B cell (primary cell): Measurements from ENCODE around the gene RUFY1. TPM values are rescaled to one million over a fixed set of nuclear protein-coding genes. Genes with fewer than 3 reads are reported as not detected.

Experiments used
- ATAC-seq: fragments of 200-7000 bp; cut with Tn5 transposase; one replicate; pipeline ENCODE4 v1.10.0; 2021; ENCODE audit warnings: low read depth, mild to moderate bottlenecking, moderate number of reproducible peaks, moderate library complexity
- CTCF ChIA-PET: fragments of 350-600 bp; sonication (Branson Sonifier 250); formaldehyde crosslinking; loops from one replicate; lab custom pipeline; 2021; ENCODE audit warnings: antibody characterized with exemption, inconsistent platforms; lab: Charles Lee
- POLR2A ChIA-PET: fragments of 350-600 bp; sonication (Branson Sonifier 250); formaldehyde crosslinking; loops from one replicate; lab custom pipeline; 2021; ENCODE audit warnings: antibody characterized with exemption; lab: Charles Lee
- DNase-seq: peaks from one replicate; pipeline ENCODE4 v3.0.0; 2013
- H2AFZ ChIP-seq: 2 replicates; pipeline ENCODE4 v1.6.1; 2012; ENCODE audit warnings: mild to moderate bottlenecking, low read depth, low read length; ENCODE audit not compliant: insufficient read depth, poor library complexity, severe bottlenecking
- H3K27ac ChIP-seq, 2 donors: 1 replicate in 1 of 2; 2 replicates in 1 of 2; pipeline ENCODE4 v1.5.1; 2012 to 2013; ENCODE audit warnings: low read length in 2 of 2, mild to moderate bottlenecking in 2 of 2, moderate library complexity in 1 of 2
- H3K27me3 ChIP-seq, 4 experiments: fragments of 200-600 bp in 1 of 4; sonication (generic) in 1 of 4; replicated peaks in 1 of 4; 1 replicate in 2 of 4; 2 replicates in 2 of 4; pipeline versions ENCODE4 v1.6.1 to v1.7.0; 2013 to 2016; ENCODE audit warnings: low read length in 3 of 4, mild to moderate bottlenecking in 2 of 4, mixed read lengths in 1 of 4, moderate library complexity in 1 of 4; ENCODE audit not compliant: insufficient read depth in 4 of 4, control insufficient read depth in 3 of 4; ENCODE audit errors: control extremely low read depth in 1 of 4
- H3K36me3 ChIP-seq, 2 experiments: replicated peaks in 1 of 2; 1 replicate in 1 of 2; 2 replicates in 1 of 2; pipeline versions ENCODE4 v1.6.1 to v1.7.1; 2013; ENCODE audit warnings: low read length in 1 of 2; ENCODE audit not compliant: insufficient read depth in 2 of 2, control insufficient read depth in 1 of 2; ENCODE audit errors: control extremely low read depth in 1 of 2, extremely low read depth in 1 of 2
- H3K4me1 ChIP-seq, 2 donors: fragments of 200-600 bp in 1 of 2; sonication (generic) in 1 of 2; 1 replicate in 1 of 2; 2 replicates in 1 of 2; pipeline versions ENCODE4 v1.5.1 to v1.6.1; 2013 to 2017; ENCODE audit warnings: low read length in 2 of 2; ENCODE audit not compliant: control insufficient read depth in 2 of 2, insufficient read depth in 2 of 2
- H3K4me2 ChIP-seq: replicated peaks from 2 replicates; pipeline ENCODE3; 2012; ENCODE audit warnings: mild to moderate bottlenecking, low read depth, low read length; ENCODE audit not compliant: poor library complexity, severe bottlenecking
- H3K4me3 ChIP-seq, 5 experiments: fragments of 200-600 bp in 1 of 5; sonication (generic) in 1 of 5; 1 replicate in 3 of 5; 2 replicates in 2 of 5; pipeline versions ENCODE4 v1.5.1 to v1.7.0; 2011 to 2016; ENCODE audit warnings: low read length in 4 of 5, mild to moderate bottlenecking in 4 of 5, low read depth in 2 of 5, control low read depth in 1 of 5, moderate library complexity in 1 of 5; ENCODE audit not compliant: insufficient read depth in 1 of 5; ENCODE audit errors: control extremely low read depth in 1 of 5, extremely low read depth in 1 of 5
- H3K79me2 ChIP-seq: fragments of 200-600 bp; sonication (generic); one replicate; pipeline ENCODE4 v1.6.0; 2016; ENCODE audit warnings: low read length; ENCODE audit not compliant: control insufficient read depth, insufficient read depth
- H3K9ac ChIP-seq: fragments of 200-600 bp; sonication (generic); 2 replicates; pipeline ENCODE4 v1.6.1; 2017; ENCODE audit warnings: mild to moderate bottlenecking, low read length, moderate library complexity
- H3K9me3 ChIP-seq, 3 donors: one replicate each; pipeline versions ENCODE4 v1.6.1 to v1.7.1; 2013; ENCODE audit warnings: low read length in 2 of 3; ENCODE audit not compliant: control insufficient read depth in 2 of 3, insufficient read depth in 1 of 3; ENCODE audit errors: control extremely low read depth in 1 of 3
- H4K20me1 ChIP-seq: 2 replicates; pipeline ENCODE4 v1.6.0; 2012; ENCODE audit warnings: mild to moderate bottlenecking, low read length; ENCODE audit not compliant: insufficient read depth, control insufficient read depth, poor library complexity, severe bottlenecking
- H3K27ac Mint-ChIP-seq: one replicate; pipeline ENCODE4 v1.8.0; 2021; ENCODE audit warnings: mixed read lengths
- H3K27me3 Mint-ChIP-seq: one replicate; pipeline ENCODE4 v1.8.0; 2021; ENCODE audit warnings: mixed read lengths
- H3K4me1 Mint-ChIP-seq: one replicate; pipeline ENCODE4 v1.8.0; 2021; ENCODE audit warnings: mixed read lengths
- H3K4me3 Mint-ChIP-seq: one replicate; pipeline ENCODE4 v1.8.0; 2021; ENCODE audit warnings: mixed read lengths
- H3K9me3 Mint-ChIP-seq: one replicate; pipeline ENCODE4 v1.8.0; 2022; ENCODE audit warnings: mixed read lengths; ENCODE audit not compliant: insufficient read depth
- EZH2 ChIP-seq: IDR thresholded peaks from 2 replicates; pipeline ENCODE4 v1.6.1; 2012; ENCODE audit warnings: borderline replicate concordance, low read depth, mild to moderate bottlenecking, moderate library complexity, low read length; ENCODE audit not compliant: insufficient read depth, poor library complexity, severe bottlenecking
- WGBS: methylation state at CpG from one replicate; pipeline ENCODE4 v1.1.5; 2013; ENCODE audit warnings: missing lambda C conversion rate; ENCODE audit not compliant: insufficient coverage; 5-methylcytosine and 5-hydroxymethylcytosine counted together
- intact Hi-C: fragments of 100-400 bp; cut with micrococcal nuclease; formaldehyde crosslinking; loops from one replicate; pipeline ENCODE4 v1.10.0; 2022
- polyA plus RNA-seq: library from polyadenylated mRNA; depleted of rRNA; stranded (reverse); fragments of >200 nt; gene quantifications from 2 replicates; pipeline ENCODE4 v1.2.3, GENCODE V29; 2012
- total RNA-seq, 2 donors: library from RNA; stranded (reverse); fragments of 120-200 nt in 1 of 2; gene quantifications; 1 replicate in 1 of 2; 2 replicates in 1 of 2; pipeline versions ENCODE4 v1.2.3 to v1.2.4, GENCODE V29; 2013 to 2022
- TF ChIP-seq, protein P1 (sequence below): fragments of 200-600 bp; IDR thresholded peaks from one replicate; pipeline ENCODE4 v1.8.0; 2022; ENCODE audit warnings: antibody characterized with exemption, mild to moderate bottlenecking

Gene RUFY1
- total and polyA plus RNA-seq, 2 donors (not counting 1 experiment from before 2014, with no cell fraction given), result 38.5 to 99.8 TPM

DNA sequence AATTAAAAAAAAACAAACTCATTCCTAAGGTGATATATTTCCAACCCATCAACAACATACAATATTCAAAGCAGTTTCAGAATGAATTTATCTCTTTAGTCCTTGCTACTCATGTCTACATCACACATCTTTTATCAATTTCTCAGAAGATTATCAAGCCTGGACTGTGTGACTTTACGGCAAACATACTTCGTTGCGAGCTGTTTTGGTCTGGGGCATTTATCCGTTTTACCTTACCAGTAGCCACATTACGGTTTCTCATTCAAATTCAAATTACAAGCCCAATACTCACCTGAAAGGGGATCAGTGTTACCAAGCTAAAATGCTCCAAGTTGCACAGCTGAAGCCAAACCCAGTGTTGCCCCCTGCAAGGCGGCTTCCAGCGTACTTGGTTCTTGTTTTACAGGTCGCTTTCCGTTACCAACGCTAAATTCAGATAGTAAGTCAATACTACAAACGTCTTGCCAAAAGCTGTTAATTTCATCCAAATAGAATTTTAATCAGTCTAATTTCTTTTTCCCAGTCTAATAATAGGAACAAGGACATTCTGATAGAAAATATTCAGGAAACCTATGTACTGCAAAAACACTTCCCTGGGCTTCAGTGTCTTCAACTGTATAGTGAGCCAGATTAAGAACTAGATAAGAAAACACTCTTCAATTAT is 71.3 kb downstream of the RUFY1 start:
- DNase-seq (peak; percentile 40), ATAC-seq (no peak)
- Histone ChIP-seq H3K27me3 (no peaks in the 10 kb centered on the region), H3K4me3 (peak overlapping the region; percentile 73 to 94 (median 83)), H2AFZ (no peak overlapping the region), H3K9ac (peak overlapping the region; percentile 76), H3K36me3 (peaks cover 7 to 57% of the 10 kb centered on the region in 2 experiments), H3K27ac (peak overlapping the region; percentile 73 to 88), H4K20me1 (peaks cover 65% of the 10 kb centered on the region), H3K9me3 (peaks cover 0 to 9% (median 0%) of the 10 kb centered on the region in 3 donors), H3K79me2 (peaks cover 66% of the 10 kb centered on the region), H3K4me2 (peak overlapping the region; percentile 92), H3K4me1 (peaks cover 39 to 45% of the 10 kb centered on the region in 2 donors)
- Mint-ChIP-seq H3K4me1 (peaks cover 56% of the 10 kb centered on the region), H3K27ac (peak overlapping the region; percentile 91), H3K9me3 (no peaks in the 10 kb centered on the region), H3K27me3 (no peaks in the 10 kb centered on the region), H3K4me3 (peak overlapping the region; percentile 98)
- 11% methylated on average over 9 of the region's 11 CpGs for WGBS
- CTCF ChIA-PET, result interaction anchor here (1.0 kb wide), 1 partner anchor 38 kb away, joined by 3 read pairs; no protein-coding TSS in a partner anchor
- POLR2A ChIA-PET, result interaction anchor here (2.9 kb wide), 1 partner anchor 71 kb away, joined by 24 read pairs; the partner anchor contains the start of gene RUFY1
- intact Hi-C loops, result loop anchor here (2.0 to 5.0 kb wide), 5 partner anchors 77 to 599 kb away; partner anchors contain the start of genes MAML1 and ZNF879
- no peak for TF ChIP-seq EZH2
- TF ChIP-seq, protein P1, sequence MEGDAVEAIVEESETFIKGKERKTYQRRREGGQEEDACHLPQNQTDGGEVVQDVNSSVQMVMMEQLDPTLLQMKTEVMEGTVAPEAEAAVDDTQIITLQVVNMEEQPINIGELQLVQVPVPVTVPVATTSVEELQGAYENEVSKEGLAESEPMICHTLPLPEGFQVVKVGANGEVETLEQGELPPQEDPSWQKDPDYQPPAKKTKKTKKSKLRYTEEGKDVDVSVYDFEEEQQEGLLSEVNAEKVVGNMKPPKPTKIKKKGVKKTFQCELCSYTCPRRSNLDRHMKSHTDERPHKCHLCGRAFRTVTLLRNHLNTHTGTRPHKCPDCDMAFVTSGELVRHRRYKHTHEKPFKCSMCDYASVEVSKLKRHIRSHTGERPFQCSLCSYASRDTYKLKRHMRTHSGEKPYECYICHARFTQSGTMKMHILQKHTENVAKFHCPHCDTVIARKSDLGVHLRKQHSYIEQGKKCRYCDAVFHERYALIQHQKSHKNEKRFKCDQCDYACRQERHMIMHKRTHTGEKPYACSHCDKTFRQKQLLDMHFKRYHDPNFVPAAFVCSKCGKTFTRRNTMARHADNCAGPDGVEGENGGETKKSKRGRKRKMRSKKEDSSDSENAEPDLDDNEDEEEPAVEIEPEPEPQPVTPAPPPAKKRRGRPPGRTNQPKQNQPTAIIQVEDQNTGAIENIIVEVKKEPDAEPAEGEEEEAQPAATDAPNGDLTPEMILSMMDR, result no peak
